SU-DHL-6 (cell line): ENCODE data around the gene PFDN5.

ENCODE experiments used
- EZH2phosphoT487 ChIP-seq: fragments of 200-600 bp; sonication (generic), shearing (Covaris generic); conservative IDR thresholded peaks from 2 replicates; pipeline ENCODE4 v1.6.1; 2018; ENCODE audit warnings: mild to moderate bottlenecking, antibody characterized with exemption, low read length, moderate library complexity, mixed read lengths
- TF ChIP-seq, protein P1 (sequence below): fragments of 200-600 bp; sonication (generic); IDR thresholded peaks from one replicate; pipeline ENCODE4 v1.5.1; 2017; ENCODE audit warnings: antibody characterized with exemption, mild to moderate bottlenecking, low read length, moderate library complexity; ENCODE audit not compliant: insufficient read depth, poor library complexity, severe bottlenecking

DNA sequence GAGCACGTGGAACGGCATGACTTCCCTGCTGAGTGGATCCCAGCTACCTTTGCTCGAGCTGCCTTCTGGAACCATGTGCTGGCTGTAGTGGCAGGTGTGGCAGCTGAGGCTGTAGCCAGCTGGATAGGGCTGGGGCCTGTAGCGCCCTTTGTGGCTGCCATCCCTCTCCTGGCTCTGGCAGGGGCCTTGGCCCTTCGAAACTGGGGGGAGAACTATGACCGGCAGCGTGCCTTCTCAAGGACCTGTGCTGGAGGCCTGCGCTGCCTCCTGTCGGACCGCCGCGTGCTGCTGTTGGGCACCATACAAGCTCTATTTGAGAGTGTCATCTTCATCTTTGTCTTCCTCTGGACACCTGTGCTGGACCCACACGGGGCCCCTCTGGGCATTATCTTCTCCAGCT lies 42.0 kb upstream of the PFDN5 start:
- TF ChIP-seq, protein P1, sequence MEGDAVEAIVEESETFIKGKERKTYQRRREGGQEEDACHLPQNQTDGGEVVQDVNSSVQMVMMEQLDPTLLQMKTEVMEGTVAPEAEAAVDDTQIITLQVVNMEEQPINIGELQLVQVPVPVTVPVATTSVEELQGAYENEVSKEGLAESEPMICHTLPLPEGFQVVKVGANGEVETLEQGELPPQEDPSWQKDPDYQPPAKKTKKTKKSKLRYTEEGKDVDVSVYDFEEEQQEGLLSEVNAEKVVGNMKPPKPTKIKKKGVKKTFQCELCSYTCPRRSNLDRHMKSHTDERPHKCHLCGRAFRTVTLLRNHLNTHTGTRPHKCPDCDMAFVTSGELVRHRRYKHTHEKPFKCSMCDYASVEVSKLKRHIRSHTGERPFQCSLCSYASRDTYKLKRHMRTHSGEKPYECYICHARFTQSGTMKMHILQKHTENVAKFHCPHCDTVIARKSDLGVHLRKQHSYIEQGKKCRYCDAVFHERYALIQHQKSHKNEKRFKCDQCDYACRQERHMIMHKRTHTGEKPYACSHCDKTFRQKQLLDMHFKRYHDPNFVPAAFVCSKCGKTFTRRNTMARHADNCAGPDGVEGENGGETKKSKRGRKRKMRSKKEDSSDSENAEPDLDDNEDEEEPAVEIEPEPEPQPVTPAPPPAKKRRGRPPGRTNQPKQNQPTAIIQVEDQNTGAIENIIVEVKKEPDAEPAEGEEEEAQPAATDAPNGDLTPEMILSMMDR: no peak
- TF ChIP-seq EZH2phosphoT487: no peak
